Measurements from ENCODE around the gene VIPR1.

DNA sequence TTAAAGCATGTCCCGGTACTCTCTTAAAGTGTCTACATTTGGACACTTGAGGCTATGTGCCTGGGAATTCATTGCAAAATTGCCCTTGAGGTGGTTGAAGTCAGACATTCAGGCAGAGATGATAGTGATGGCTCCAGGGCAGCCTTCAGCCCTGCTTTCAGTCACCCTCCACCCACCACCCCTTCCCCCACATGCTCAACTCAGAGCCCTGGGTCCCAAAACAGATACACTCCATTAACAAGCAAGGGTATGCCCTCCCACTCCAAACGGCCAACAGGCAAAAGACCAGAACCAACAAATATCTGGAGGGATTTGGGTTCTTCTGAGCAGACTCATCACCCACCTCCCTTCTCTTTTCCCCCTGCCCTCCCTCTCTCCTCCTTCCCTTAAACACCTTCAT, 29.9 kb upstream of the VIPR1 start:
- no peak for TF ChIP-seq POLR2AphosphoS5 (IDR thresholded peaks at IDR 0.05; ENCODE audit: low read depth, low read length)
- no peak for TF ChIP-seq FOXP2 (optimal IDR thresholded peaks at IDR 0.05; ENCODE audit: borderline replicate concordance, extremely low read depth, extremely low read length, insufficient read depth)
- TF ChIP-seq TAF1 (IDR thresholded peaks at IDR 0.05; ENCODE audit: borderline replicate concordance, insufficient read depth, low read length), result no peak
